MM.1S (cell line): Measurements from ENCODE around the gene SNAPC4.

Source experiments
- DNase-seq: peaks from one replicate; pipeline ENCODE4 v3.0.0-alpha.2; 2015
- H2AFZ ChIP-seq: fragments of 300-600 bp; sonication (generic); 2 replicates; pipeline ENCODE4 v1.6.0; 2016; ENCODE audit warnings: antibody characterized with exemption, low read length
- H3F3A ChIP-seq: fragments of 300-600 bp; sonication (generic); 2 replicates; pipeline ENCODE4 v1.6.1; 2016; ENCODE audit warnings: mild to moderate bottlenecking, antibody characterized with exemption, low read length, moderate library complexity, mixed read lengths; ENCODE audit not compliant: insufficient read depth
- H3K27ac ChIP-seq: fragments of 300-600 bp; sonication (generic); 2 replicates; pipeline ENCODE4 v1.5.1; 2016; ENCODE audit warnings: mild to moderate bottlenecking, low read length
- H3K27me3 ChIP-seq: fragments of 300-600 bp; sonication (generic); replicated peaks from 2 replicates; pipeline ENCODE4 v1.6.0; 2016; ENCODE audit warnings: low read length; ENCODE audit not compliant: insufficient read depth
- H3K36me3 ChIP-seq: fragments of 300-600 bp; sonication (generic); replicated peaks from 2 replicates; pipeline ENCODE4 v1.6.1; 2016; ENCODE audit warnings: mild to moderate bottlenecking, low read length, mixed read lengths; ENCODE audit not compliant: insufficient read depth
- H3K4me1 ChIP-seq: fragments of 300-600 bp; sonication (generic); 2 replicates; pipeline ENCODE4 v1.6.1; 2016; ENCODE audit warnings: low read length, mixed read lengths
- H3K4me2 ChIP-seq: fragments of 300-600 bp; sonication (generic); 2 replicates; pipeline ENCODE4 v1.6.0; 2016; ENCODE audit warnings: low read depth, low read length
- H3K4me3 ChIP-seq: fragments of 300-600 bp; sonication (generic); 2 replicates; pipeline ENCODE4 v1.5.1; 2016; ENCODE audit warnings: low read length, mixed read lengths
- H3K79me2 ChIP-seq: fragments of 300-600 bp; sonication (generic); 2 replicates; pipeline ENCODE4 v1.6.1; 2016; ENCODE audit warnings: mixed run types, low read length, mixed read lengths
- H3K9ac ChIP-seq: fragments of 300-600 bp; sonication (generic); 2 replicates; pipeline ENCODE4 v1.6.1; 2016; ENCODE audit warnings: low read length, mixed read lengths
- H3K9me2 ChIP-seq: fragments of 300-600 bp; sonication (generic); replicated peaks from 2 replicates; pipeline ENCODE4 v1.6.1; 2016; ENCODE audit warnings: mild to moderate bottlenecking, low read length, mixed read lengths; ENCODE audit not compliant: insufficient read depth
- H3K9me3 ChIP-seq: fragments of 300-600 bp; sonication (generic); replicated peaks from 2 replicates; pipeline ENCODE4 v1.6.1; 2016; ENCODE audit warnings: mild to moderate bottlenecking, low read length, mixed read lengths; ENCODE audit not compliant: insufficient read depth
- H4K20me1 ChIP-seq: fragments of 300-600 bp; sonication (generic); 2 replicates; pipeline ENCODE4 v1.6.1; 2016; ENCODE audit warnings: mild to moderate bottlenecking, low read length, moderate library complexity, mixed read lengths; ENCODE audit not compliant: insufficient read depth
- EZH2 ChIP-seq: fragments of 300-600 bp; sonication (generic); optimal IDR thresholded peaks from 2 replicates; pipeline ENCODE3; 2017; ENCODE audit warnings: low read depth, mild to moderate bottlenecking, antibody characterized with exemption, low read length, mixed read lengths
- EZH2phosphoT487 ChIP-seq: fragments of 300-600 bp; sonication (generic); IDR thresholded peaks from 2 replicates; pipeline ENCODE4 v1.6.1; 2018; ENCODE audit warnings: antibody characterized with exemption, low read length
- TF ChIP-seq, protein P1 (sequence below): fragments of 300-600 bp; sonication (generic); IDR thresholded peaks from 2 replicates; pipeline ENCODE4 v1.5.1; 2016; ENCODE audit warnings: antibody characterized with exemption, low read length, mixed read lengths

SNAPC4 gene

DNA sequence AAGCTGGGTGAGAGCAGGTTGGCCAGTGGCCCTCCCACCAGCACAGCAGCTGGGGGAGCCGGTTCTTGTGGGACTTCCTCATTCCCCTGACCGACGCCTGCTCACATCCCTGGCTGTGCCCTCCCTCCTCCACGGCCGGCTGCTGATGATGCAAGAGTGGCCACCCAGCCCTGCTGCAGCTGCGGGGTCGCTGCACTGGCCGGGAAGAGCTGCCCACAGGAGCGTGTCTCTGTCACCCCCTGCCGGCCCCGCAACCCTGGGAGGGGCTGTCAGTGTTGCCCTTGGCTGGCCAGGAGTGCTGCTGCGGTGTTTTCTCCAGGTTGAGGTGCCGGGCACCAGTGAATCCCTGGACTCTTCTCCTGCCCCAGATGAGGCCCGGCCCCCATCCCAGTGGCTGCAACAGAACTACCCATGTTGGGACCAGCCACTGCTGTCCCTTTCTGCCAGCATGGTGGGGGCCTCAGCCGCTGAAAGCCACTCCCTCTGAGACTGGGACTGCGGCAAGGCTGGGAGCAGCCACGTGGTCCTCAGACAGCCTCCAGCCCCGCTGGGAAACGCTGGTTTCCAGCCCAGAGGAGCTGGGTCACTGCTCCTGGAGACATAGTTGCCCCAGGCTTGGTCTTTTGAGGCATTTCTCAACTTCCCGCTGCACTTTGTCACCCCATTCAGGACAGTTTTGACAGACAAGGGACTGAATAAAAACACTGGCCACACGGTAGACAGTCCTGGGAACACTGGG, 27.2 kb downstream of the SNAPC4 start:
- Histone ChIP-seq H3K79me2 (no peaks in the 10 kb centered on the region), H3K36me3 (no peaks in the 10 kb centered on the region), H3K9ac (no peak overlapping the region), H3K4me3 (no peak overlapping the region), H4K20me1 (no peaks in the 10 kb centered on the region), H2AFZ (no peak overlapping the region), H3K27ac (no peak overlapping the region), H3K27me3 (peaks cover 35% of the 10 kb centered on the region), H3K9me3 (no peaks in the 10 kb centered on the region), H3K4me1 (no peaks in the 10 kb centered on the region), H3K4me2 (no peak overlapping the region), H3K9me2 (no peaks in the 10 kb centered on the region), H3F3A (no peaks in the 10 kb centered on the region)
- DNase-seq: no peak
- TF ChIP-seq EZH2 (no peak), EZH2phosphoT487 (no peak)
- TF ChIP-seq, protein P1, sequence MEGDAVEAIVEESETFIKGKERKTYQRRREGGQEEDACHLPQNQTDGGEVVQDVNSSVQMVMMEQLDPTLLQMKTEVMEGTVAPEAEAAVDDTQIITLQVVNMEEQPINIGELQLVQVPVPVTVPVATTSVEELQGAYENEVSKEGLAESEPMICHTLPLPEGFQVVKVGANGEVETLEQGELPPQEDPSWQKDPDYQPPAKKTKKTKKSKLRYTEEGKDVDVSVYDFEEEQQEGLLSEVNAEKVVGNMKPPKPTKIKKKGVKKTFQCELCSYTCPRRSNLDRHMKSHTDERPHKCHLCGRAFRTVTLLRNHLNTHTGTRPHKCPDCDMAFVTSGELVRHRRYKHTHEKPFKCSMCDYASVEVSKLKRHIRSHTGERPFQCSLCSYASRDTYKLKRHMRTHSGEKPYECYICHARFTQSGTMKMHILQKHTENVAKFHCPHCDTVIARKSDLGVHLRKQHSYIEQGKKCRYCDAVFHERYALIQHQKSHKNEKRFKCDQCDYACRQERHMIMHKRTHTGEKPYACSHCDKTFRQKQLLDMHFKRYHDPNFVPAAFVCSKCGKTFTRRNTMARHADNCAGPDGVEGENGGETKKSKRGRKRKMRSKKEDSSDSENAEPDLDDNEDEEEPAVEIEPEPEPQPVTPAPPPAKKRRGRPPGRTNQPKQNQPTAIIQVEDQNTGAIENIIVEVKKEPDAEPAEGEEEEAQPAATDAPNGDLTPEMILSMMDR: no peak

DNA sequence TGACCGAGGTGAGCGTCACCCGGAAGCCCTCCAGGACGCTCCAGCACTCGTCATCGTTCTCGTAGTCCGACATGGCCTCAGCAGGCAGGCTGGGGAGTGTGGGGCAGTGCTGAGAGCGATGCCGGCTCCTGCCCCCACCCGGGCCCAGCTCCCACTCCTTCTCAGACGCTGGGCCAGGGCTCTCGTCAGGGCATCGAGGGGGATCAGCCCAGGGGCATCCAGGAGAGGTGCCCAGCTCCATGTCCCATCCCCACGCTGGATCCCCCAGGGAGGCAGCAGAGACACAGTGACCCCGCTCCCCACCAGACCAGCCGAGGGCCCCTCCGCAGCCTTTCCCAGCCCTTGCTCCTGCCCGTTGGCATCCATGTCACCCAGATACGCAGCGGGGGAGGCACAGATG, 28.0 kb downstream of the SNAPC4 start:
- no peak overlapping the region for H3K9ac ChIP-seq
- TF ChIP-seq EZH2phosphoT487 (no peak), EZH2 (no peak)
- TF ChIP-seq, protein P1: no peak
- H3K4me3 ChIP-seq: no peak overlapping the region
- no peak overlapping the region for H3K27ac ChIP-seq
- H2AFZ ChIP-seq: no peak overlapping the region
- H4K20me1 ChIP-seq: no peaks in the 10 kb centered on the region
- no peaks in the 10 kb centered on the region for H3K9me2 ChIP-seq
- H3K9me3 ChIP-seq: no peaks in the 10 kb centered on the region
- no peak overlapping the region for H3K4me2 ChIP-seq
- H3F3A ChIP-seq: no peaks in the 10 kb centered on the region
- no peaks in the 10 kb centered on the region for H3K36me3 ChIP-seq
- no peaks in the 10 kb centered on the region for H3K79me2 ChIP-seq
- peaks cover 40% of the 10 kb centered on the region for H3K27me3 ChIP-seq
- no peaks in the 10 kb centered on the region for H3K4me1 ChIP-seq
- DNase-seq: no peak

DNA sequence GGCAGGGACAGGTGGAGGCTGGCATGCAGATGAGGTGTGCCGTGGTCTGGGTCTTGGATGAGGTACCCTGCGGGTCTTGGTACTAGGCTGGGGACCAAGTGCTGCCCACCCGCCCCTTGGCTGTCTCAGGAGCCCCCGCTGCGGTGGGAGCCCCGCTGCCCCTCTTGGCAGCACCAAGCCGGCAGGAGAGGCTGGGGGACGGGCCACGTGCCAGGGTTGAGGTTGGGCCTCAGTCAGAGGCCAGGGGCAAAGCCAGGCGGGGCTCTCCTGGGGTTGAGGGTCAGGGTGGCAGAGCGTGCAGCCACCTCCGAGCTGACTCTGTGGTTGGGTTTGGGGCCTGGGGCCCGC, 28.5 kb downstream of the SNAPC4 start:
- DNase-seq: no peak
- Histone ChIP-seq H3F3A (no peaks in the 10 kb centered on the region), H3K9me2 (no peaks in the 10 kb centered on the region), H3K27me3 (peaks cover 40% of the 10 kb centered on the region), H3K9me3 (no peaks in the 10 kb centered on the region), H3K4me2 (no peak overlapping the region), H3K4me3 (no peak overlapping the region), H3K79me2 (no peaks in the 10 kb centered on the region), H3K4me1 (no peaks in the 10 kb centered on the region), H2AFZ (no peak overlapping the region), H3K27ac (no peak overlapping the region), H4K20me1 (no peaks in the 10 kb centered on the region), H3K9ac (no peak overlapping the region), H3K36me3 (no peaks in the 10 kb centered on the region)
- TF ChIP-seq, protein P1: no peak
- TF ChIP-seq EZH2 (no peak), EZH2phosphoT487 (no peak)
